ENCODE results near the gene FAM185A.

DNA sequence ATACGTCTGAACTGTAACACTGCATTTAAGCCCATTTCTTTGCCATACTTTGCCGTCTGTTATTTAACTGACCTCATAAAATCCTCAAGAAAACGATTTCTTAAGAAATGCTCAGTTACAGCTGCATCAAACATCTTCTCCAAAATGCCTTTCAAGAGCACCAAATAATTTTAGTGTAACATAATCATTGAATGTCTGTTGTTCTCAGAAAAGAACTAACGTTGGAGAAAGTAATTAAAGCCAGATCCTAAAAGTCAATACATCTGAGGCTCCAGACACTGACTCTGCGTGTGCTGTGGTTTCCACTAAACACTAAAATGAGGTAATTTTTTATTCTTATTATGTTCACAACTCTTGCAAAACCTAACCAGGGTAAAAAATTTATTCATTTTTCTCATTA lies 100.3 kb downstream of the FAM185A start:
- TF ChIP-seq, protein P1, sequence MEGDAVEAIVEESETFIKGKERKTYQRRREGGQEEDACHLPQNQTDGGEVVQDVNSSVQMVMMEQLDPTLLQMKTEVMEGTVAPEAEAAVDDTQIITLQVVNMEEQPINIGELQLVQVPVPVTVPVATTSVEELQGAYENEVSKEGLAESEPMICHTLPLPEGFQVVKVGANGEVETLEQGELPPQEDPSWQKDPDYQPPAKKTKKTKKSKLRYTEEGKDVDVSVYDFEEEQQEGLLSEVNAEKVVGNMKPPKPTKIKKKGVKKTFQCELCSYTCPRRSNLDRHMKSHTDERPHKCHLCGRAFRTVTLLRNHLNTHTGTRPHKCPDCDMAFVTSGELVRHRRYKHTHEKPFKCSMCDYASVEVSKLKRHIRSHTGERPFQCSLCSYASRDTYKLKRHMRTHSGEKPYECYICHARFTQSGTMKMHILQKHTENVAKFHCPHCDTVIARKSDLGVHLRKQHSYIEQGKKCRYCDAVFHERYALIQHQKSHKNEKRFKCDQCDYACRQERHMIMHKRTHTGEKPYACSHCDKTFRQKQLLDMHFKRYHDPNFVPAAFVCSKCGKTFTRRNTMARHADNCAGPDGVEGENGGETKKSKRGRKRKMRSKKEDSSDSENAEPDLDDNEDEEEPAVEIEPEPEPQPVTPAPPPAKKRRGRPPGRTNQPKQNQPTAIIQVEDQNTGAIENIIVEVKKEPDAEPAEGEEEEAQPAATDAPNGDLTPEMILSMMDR (IDR thresholded peaks at IDR 0.05): no peak
- no peak for TF ChIP-seq ZFX (IDR thresholded peaks at IDR 0.05; ENCODE audit: borderline replicate concordance)

Data from 22Rv1 (cell line).